Measurements from ENCODE around the gene GIN1.

Gene GIN1

DNA sequence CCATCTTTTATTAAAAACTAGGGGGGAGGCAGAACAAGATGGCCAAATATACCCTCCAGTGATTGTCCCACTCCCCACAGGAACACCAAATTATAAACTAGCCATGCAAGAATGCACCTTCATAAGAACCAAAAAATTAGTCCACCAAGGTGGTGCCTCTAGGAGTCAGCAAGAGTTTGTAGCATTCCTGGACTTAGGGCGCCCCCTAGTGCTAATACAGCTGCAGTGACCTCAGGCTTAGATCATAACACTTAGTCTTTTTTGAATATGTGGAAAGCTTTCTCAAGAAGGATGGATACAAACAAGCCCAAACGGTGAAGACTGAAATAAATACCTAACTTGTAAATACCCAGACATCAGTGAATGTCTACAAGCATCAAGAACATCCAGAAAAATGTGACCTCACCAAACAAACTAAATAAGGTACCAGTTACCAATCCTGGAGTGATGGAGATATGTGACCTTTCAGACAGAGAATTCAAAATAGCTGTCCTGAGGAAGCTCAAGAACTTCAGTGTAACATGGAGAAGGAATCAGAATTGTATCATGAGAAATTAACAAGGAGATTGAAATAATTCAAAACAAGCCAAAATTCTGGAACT is 19.4 kb upstream of the GIN1 start:
- Mint-ChIP-seq H3K4me1 (no peaks in the 10 kb centered on the region), H3K36me3 (ENCODE audit: low read depth) (peaks cover 47% of the 10 kb centered on the region), H3K9me3 (no peaks in the 10 kb centered on the region), H3K27ac (no peak overlapping the region), H3K27me3 (ENCODE audit: low read depth) (no peaks in the 10 kb centered on the region), H3K4me3 (no peak overlapping the region)
- TF ChIP-seq, protein P1, sequence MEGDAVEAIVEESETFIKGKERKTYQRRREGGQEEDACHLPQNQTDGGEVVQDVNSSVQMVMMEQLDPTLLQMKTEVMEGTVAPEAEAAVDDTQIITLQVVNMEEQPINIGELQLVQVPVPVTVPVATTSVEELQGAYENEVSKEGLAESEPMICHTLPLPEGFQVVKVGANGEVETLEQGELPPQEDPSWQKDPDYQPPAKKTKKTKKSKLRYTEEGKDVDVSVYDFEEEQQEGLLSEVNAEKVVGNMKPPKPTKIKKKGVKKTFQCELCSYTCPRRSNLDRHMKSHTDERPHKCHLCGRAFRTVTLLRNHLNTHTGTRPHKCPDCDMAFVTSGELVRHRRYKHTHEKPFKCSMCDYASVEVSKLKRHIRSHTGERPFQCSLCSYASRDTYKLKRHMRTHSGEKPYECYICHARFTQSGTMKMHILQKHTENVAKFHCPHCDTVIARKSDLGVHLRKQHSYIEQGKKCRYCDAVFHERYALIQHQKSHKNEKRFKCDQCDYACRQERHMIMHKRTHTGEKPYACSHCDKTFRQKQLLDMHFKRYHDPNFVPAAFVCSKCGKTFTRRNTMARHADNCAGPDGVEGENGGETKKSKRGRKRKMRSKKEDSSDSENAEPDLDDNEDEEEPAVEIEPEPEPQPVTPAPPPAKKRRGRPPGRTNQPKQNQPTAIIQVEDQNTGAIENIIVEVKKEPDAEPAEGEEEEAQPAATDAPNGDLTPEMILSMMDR (IDR thresholded peaks at IDR 0.05; ENCODE audit: unreplicated experiment in 3 of 3) = peak; percentile 72 to 89 (median 79)

DNA sequence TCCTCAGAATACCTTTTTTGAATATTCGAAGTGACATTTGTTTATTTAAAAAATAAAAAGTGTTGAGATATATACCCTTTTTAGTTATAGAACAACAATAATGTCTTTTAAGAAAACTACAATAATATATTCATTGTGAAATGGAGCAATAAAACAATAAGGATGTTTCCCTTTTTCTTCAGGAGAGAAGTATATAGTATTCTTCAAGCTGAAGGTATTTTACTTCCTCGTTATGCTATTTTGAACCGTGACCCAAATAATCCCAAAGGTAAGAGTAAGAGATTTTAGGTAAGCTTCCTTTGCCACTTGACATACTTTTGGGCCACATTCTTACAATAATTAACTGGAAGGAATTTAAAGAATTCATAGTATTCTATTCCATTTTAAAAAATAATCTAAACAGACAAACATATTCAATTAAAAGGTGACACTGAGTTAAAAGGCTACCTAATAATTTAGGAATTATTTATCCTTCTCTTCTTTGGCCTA is 18.3 kb upstream of the GIN1 start:
- no peaks in the 10 kb centered on the region for H3K27me3 Mint-ChIP-seq (ENCODE audit: low read depth)
- H3K36me3 Mint-ChIP-seq (ENCODE audit: low read depth) = peaks cover 43% of the 10 kb centered on the region
- H3K9me3 Mint-ChIP-seq = no peaks in the 10 kb centered on the region
- H3K4me3 Mint-ChIP-seq = no peak overlapping the region
- H3K4me1 Mint-ChIP-seq = no peaks in the 10 kb centered on the region
- TF ChIP-seq, protein P1 (IDR thresholded peaks at IDR 0.05; ENCODE audit: unreplicated experiment in 3 of 3) = no peak
- H3K27ac Mint-ChIP-seq = no peak overlapping the region

- Mint-ChIP-seq H3K36me3 (ENCODE audit: low read depth) (peaks cover 37% of the 10 kb centered on the region), H3K9me3 (no peaks in the 10 kb centered on the region), H3K4me1 (no peaks in the 10 kb centered on the region), H3K4me3 (no peak overlapping the region), H3K27me3 (ENCODE audit: low read depth) (no peaks in the 10 kb centered on the region), H3K27ac (no peak overlapping the region)
- TF ChIP-seq, protein P1 (IDR thresholded peaks at IDR 0.05; ENCODE audit: unreplicated experiment in 3 of 3) = no peak
Measured at GRCh38 chr5:103135461-103135860, 15.5 kb upstream of the GIN1 start.

GRCh38 chr5:103133231-103133630 is 13.3 kb upstream of the GIN1 start:
- H3K27ac Mint-ChIP-seq = no peak overlapping the region
- TF ChIP-seq, protein P1 (IDR thresholded peaks at IDR 0.05; ENCODE audit: unreplicated experiment in 3 of 3) = no peak
- peaks cover 27% of the 10 kb centered on the region for H3K36me3 Mint-ChIP-seq (ENCODE audit: low read depth)
- H3K27me3 Mint-ChIP-seq (ENCODE audit: low read depth) = no peaks in the 10 kb centered on the region
- H3K4me1 Mint-ChIP-seq = no peaks in the 10 kb centered on the region
- H3K4me3 Mint-ChIP-seq = no peak overlapping the region
- no peaks in the 10 kb centered on the region for H3K9me3 Mint-ChIP-seq

DNA sequence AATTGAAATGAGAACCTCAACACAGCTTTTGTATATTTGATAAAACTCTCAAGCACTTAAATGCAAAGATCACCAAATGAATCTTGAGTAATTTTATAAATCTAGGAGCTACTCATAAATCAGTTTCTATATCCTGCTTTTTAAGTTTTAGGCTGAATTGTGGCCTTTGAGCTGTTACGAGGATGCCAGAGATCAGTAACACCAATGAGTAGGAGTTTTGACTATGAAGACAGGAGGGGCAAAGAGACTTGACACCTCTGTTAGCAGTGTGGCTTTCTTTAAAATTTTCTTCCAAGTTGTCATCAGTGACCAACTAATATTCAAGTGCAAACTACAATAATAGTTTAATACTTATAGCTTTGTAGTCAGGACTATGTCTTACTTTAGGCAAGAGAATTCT is 12.7 kb upstream of the GIN1 start:
- H3K4me1 Mint-ChIP-seq = no peaks in the 10 kb centered on the region
- no peaks in the 10 kb centered on the region for H3K9me3 Mint-ChIP-seq
- peaks cover 27% of the 10 kb centered on the region for H3K36me3 Mint-ChIP-seq (ENCODE audit: low read depth)
- H3K27me3 Mint-ChIP-seq (ENCODE audit: low read depth) = no peaks in the 10 kb centered on the region
- no peak overlapping the region for H3K27ac Mint-ChIP-seq
- no peak overlapping the region for H3K4me3 Mint-ChIP-seq
- TF ChIP-seq, protein P1 (IDR thresholded peaks at IDR 0.05; ENCODE audit: unreplicated experiment in 3 of 3) = no peak

GRCh38 chr5:103128202-103128601 is 8.3 kb upstream of the GIN1 start:
- Mint-ChIP-seq H3K36me3 (ENCODE audit: low read depth) (peaks cover 17% of the 10 kb centered on the region), H3K27ac (no peak overlapping the region)

More at GRCh38 chr5:103128202-103128601, 8.3 kb upstream of the GIN1 start:
- no peaks in the 10 kb centered on the region for H3K9me3 Mint-ChIP-seq
- no peaks in the 10 kb centered on the region for H3K27me3 Mint-ChIP-seq (ENCODE audit: low read depth)
- TF ChIP-seq, protein P1 (IDR thresholded peaks at IDR 0.05; ENCODE audit: unreplicated experiment in 3 of 3) = no peak
- no peak overlapping the region for H3K4me3 Mint-ChIP-seq
- H3K4me1 Mint-ChIP-seq = no peaks in the 10 kb centered on the region
